Bronchial epithelial cell (primary cell): ENCODE results near the gene CARMIL1. TPM values are rescaled to one million over a fixed set of nuclear protein-coding genes. Genes with fewer than 3 reads are reported as not detected.

Source experiments
- DNase-seq: peaks from one replicate; pipeline ENCODE4 v3.0.0-alpha.2; 2010; ENCODE audit warnings: low read depth
- FAIRE-seq: peaks from 2 replicates; lab custom pipeline; 2011; peaks lifted over from hg19 to GRCh38; lab: Jason Lieb, UNC
- H3K27me3 ChIP-seq: 2 replicates; pipeline ENCODE4 v1.5.1; 2011; ENCODE audit warnings: low read length; ENCODE audit not compliant: control insufficient read depth, insufficient read depth
- H3K36me3 ChIP-seq: 2 replicates; pipeline ENCODE4 v1.5.1; 2011; ENCODE audit warnings: low read length; ENCODE audit not compliant: control insufficient read depth, insufficient read depth
- H3K4me3 ChIP-seq: 2 replicates; pipeline ENCODE4 v1.5.1; 2011; ENCODE audit warnings: mild to moderate bottlenecking, low read depth, low read length, control low read depth
- CTCF ChIP-seq: IDR thresholded peaks from 2 replicates; pipeline ENCODE4 v1.5.1; 2011; ENCODE audit warnings: mild to moderate bottlenecking, moderate library complexity, low read length, control low read depth, inconsistent platforms; ENCODE audit not compliant: insufficient read depth, severe bottlenecking
- total RNA-seq: library from RNA; depleted of rRNA; stranded (reverse); fragments of >200 nt; gene quantifications from 2 replicates; pipeline ENCODE4 v1.2.1, GENCODE V29; 2014

Gene CARMIL1
- total RNA-seq, 1 donor from 2014 or later, result 12.1 TPM

- no peak overlapping the region for H3K4me3 ChIP-seq
- no peak for TF ChIP-seq CTCF
- FAIRE-seq, result no peak
- no peaks in the 10 kb centered on the region for H3K27me3 ChIP-seq
- peaks cover 3% of the 10 kb centered on the region for H3K36me3 ChIP-seq
- no peak for DNase-seq
Observed at GRCh38 chr6:25525078-25525477, 245.9 kb downstream of the CARMIL1 start.

- no peak for FAIRE-seq
Observed at GRCh38 chr6:25534942-25535631, 255.9 kb downstream of the CARMIL1 start.

GRCh38 chr6:25535632-25536225 is 256.6 kb downstream of the CARMIL1 start:
- no peak for TF ChIP-seq CTCF
- H3K27me3 ChIP-seq, result no peaks in the 10 kb centered on the region
- no peak overlapping the region for H3K4me3 ChIP-seq
- DNase-seq (no peak), FAIRE-seq (no peak)
- H3K36me3 ChIP-seq, result peaks cover 2% of the 10 kb centered on the region

More at GRCh38 chr6:25534942-25535631, 255.9 kb downstream of the CARMIL1 start:
- H3K4me3 ChIP-seq, result no peak overlapping the region
- no peaks in the 10 kb centered on the region for H3K27me3 ChIP-seq
- no peak for DNase-seq
- TF ChIP-seq CTCF, result no peak
- H3K36me3 ChIP-seq, result peaks cover 2% of the 10 kb centered on the region

- no peak for TF ChIP-seq CTCF
- Histone ChIP-seq H3K4me3 (no peak overlapping the region), H3K27me3 (no peaks in the 10 kb centered on the region), H3K36me3 (peaks cover 2% of the 10 kb centered on the region)
- DNase-seq (no peak), FAIRE-seq (no peak)
Observed at GRCh38 chr6:25536781-25537180, 257.6 kb downstream of the CARMIL1 start.

- Histone ChIP-seq H3K4me3 (no peak overlapping the region), H3K27me3 (no peaks in the 10 kb centered on the region), H3K36me3 (peaks cover 2% of the 10 kb centered on the region)
- TF ChIP-seq CTCF, result no peak
- no peak for DNase-seq
- no peak for FAIRE-seq
Observed at GRCh38 chr6:25537349-25538018, 258.3 kb downstream of the CARMIL1 start.
